ENCODE measurements around the gene NELFCD.
A peak's percentile ranks its signal among the peaks of the same experiment; 100 is the strongest.

NELFCD gene

GRCh38 chr20:59026904-59027740, 46.1 kb downstream of the NELFCD start:
- TF ChIP-seq NFRKB (IDR thresholded peaks at IDR 0.05) (no peak), SUZ12 (IDR thresholded peaks at IDR 0.05) (no peak), ARNT (IDR thresholded peaks at IDR 0.05) (no peak), LEF1 (IDR thresholded peaks at IDR 0.05; ENCODE audit: borderline replicate concordance) (no peak), HDGF (IDR thresholded peaks at IDR 0.05; ENCODE audit: borderline replicate concordance) (no peak), BHLHE40 (IDR thresholded peaks at IDR 0.05; ENCODE audit: borderline replicate concordance) (no peak), FOXM1 (IDR thresholded peaks at IDR 0.05; ENCODE audit: borderline replicate concordance) (no peak), ZNF384 (IDR thresholded peaks at IDR 0.05) (no peak), FOXA1 (IDR thresholded peaks at IDR 0.05) (no peak), PKNOX1 (IDR thresholded peaks at IDR 0.05) (no peak), FOXK2 (IDR thresholded peaks at IDR 0.05) (no peak), TARDBP (IDR thresholded peaks at IDR 0.05) (no peak), CTBP1 (IDR thresholded peaks at IDR 0.05; ENCODE audit: borderline replicate concordance) (no peak), L3MBTL2 (conservative IDR thresholded peaks at IDR 0.05) (no peak), SP1 (IDR thresholded peaks at IDR 0.05) (no peak), ELF4 (IDR thresholded peaks at IDR 0.05) (no peak)
- CTCF ChIA-PET, result no interaction called here
- no peak for DNase-seq (ENCODE audit: extremely low spot score)
- POLR2A ChIA-PET, result no interaction called here

- no peak for DNase-seq (ENCODE audit: extremely low spot score)
- CTCF ChIA-PET, result no interaction called here
- TF ChIP-seq FOXM1 (IDR thresholded peaks at IDR 0.05; ENCODE audit: borderline replicate concordance) (no peak), SP1 (IDR thresholded peaks at IDR 0.05) (no peak), TARDBP (IDR thresholded peaks at IDR 0.05) (no peak), NFRKB (IDR thresholded peaks at IDR 0.05) (no peak), FOXK2 (IDR thresholded peaks at IDR 0.05) (no peak), BHLHE40 (IDR thresholded peaks at IDR 0.05; ENCODE audit: borderline replicate concordance) (no peak), FOXA1 (IDR thresholded peaks at IDR 0.05) (no peak), ZNF384 (IDR thresholded peaks at IDR 0.05) (no peak), PKNOX1 (IDR thresholded peaks at IDR 0.05) (no peak), ARNT (IDR thresholded peaks at IDR 0.05) (no peak), CTBP1 (IDR thresholded peaks at IDR 0.05; ENCODE audit: borderline replicate concordance) (no peak), HDGF (IDR thresholded peaks at IDR 0.05; ENCODE audit: borderline replicate concordance) (no peak), ELF4 (IDR thresholded peaks at IDR 0.05) (no peak), LEF1 (IDR thresholded peaks at IDR 0.05; ENCODE audit: borderline replicate concordance) (no peak), L3MBTL2 (conservative IDR thresholded peaks at IDR 0.05) (no peak)
- POLR2A ChIA-PET, result no interaction called here
These were observed 46.8 kb downstream of the NELFCD start for GRCh38 chr20:59027741-59028320.

- CTCF ChIA-PET, result no interaction called here
- TF ChIP-seq TARDBP (IDR thresholded peaks at IDR 0.05) (no peak), FOXA1 (IDR thresholded peaks at IDR 0.05) (no peak), LEF1 (IDR thresholded peaks at IDR 0.05; ENCODE audit: borderline replicate concordance) (no peak), FOXM1 (IDR thresholded peaks at IDR 0.05; ENCODE audit: borderline replicate concordance) (no peak), FOXK2 (IDR thresholded peaks at IDR 0.05) (no peak), NFRKB (IDR thresholded peaks at IDR 0.05) (no peak), ELF4 (IDR thresholded peaks at IDR 0.05) (no peak), CTBP1 (IDR thresholded peaks at IDR 0.05; ENCODE audit: borderline replicate concordance) (no peak), BHLHE40 (IDR thresholded peaks at IDR 0.05; ENCODE audit: borderline replicate concordance) (no peak), SUZ12 (IDR thresholded peaks at IDR 0.05) (no peak), L3MBTL2 (conservative IDR thresholded peaks at IDR 0.05) (no peak), SP1 (IDR thresholded peaks at IDR 0.05) (no peak), PKNOX1 (IDR thresholded peaks at IDR 0.05) (no peak), ZNF384 (IDR thresholded peaks at IDR 0.05) (no peak)
- DNase-seq (ENCODE audit: extremely low spot score), result no peak
- POLR2A ChIA-PET, result no interaction called here
These were observed 47.8 kb downstream of the NELFCD start for GRCh38 chr20:59028812-59029211.

- CTCF ChIA-PET, result no interaction called here
- POLR2A ChIA-PET, result interaction anchor here (1.4 to 3.5 kb wide), 8 partner anchors 12 to 144 kb away, joined by 3 to 29 read pairs (median 6); partner anchors contain the start of genes NELFCD and PRELID3B
- TF ChIP-seq SP1 (IDR thresholded peaks at IDR 0.05) (no peak), HDGF (IDR thresholded peaks at IDR 0.05; ENCODE audit: borderline replicate concordance) (no peak), LEF1 (IDR thresholded peaks at IDR 0.05; ENCODE audit: borderline replicate concordance) (no peak), CTBP1 (IDR thresholded peaks at IDR 0.05; ENCODE audit: borderline replicate concordance) (no peak), TARDBP (IDR thresholded peaks at IDR 0.05) (no peak), ARNT (IDR thresholded peaks at IDR 0.05) (no peak)
- no peak for DNase-seq (ENCODE audit: extremely low spot score)
These were observed 50.0 kb downstream of the NELFCD start for GRCh38 chr20:59030911-59031563.

- TF ChIP-seq FOXA1 (IDR thresholded peaks at IDR 0.05) (no peak), L3MBTL2 (conservative IDR thresholded peaks at IDR 0.05) (peak; percentile 39)
- DNase-seq (ENCODE audit: extremely low spot score), result no peak
- CTCF ChIA-PET, result no interaction called here
These were observed 50.5 kb downstream of the NELFCD start for GRCh38 chr20:59031564-59032022.

More at GRCh38 chr20:59031564-59032022, 50.5 kb downstream of the NELFCD start:
- POLR2A ChIA-PET, result interaction anchor here (1.2 to 3.5 kb wide), 13 partner anchors 8 to 190 kb away, joined by 3 to 29 read pairs (median 6); partner anchors contain the start of genes NELFCD and PRELID3B

All from HEK293T (cell line).